ENCODE measurements around the gene KCTD16. TPM values are rescaled to one million over a fixed set of nuclear protein-coding genes. Genes with fewer than 3 reads are reported as not detected.

Gene KCTD16
- total RNA-seq, 2 donors from 2014 or later = 0.29 to 0.44 TPM

- no peak for DNase-seq
- no peak overlapping the region for H3K27ac Mint-ChIP-seq
- Histone ChIP-seq H3K27ac (ENCODE audit: low read depth, low read length) (no peak overlapping the region), H3K36me3 (ENCODE audit: control insufficient read depth, insufficient read depth, low read length) (peaks cover under 1% of the 10 kb centered on the region), H3K4me1 (ENCODE audit: control insufficient read depth, insufficient read depth, low read length) (no peaks in the 10 kb centered on the region), H3K9me3 (ENCODE audit: control insufficient read depth, low read length) (no peaks in the 10 kb centered on the region), H3K27me3 (ENCODE audit: control insufficient read depth, insufficient read depth, low read length, poor library complexity, severe bottlenecking) (no peaks in the 10 kb centered on the region), H3K9ac (ENCODE audit: extremely low read depth, low read length, poor library complexity, severe bottlenecking) (no peak overlapping the region), H3K4me3 (ENCODE audit: low read length) (no peak overlapping the region)
- no peak overlapping the region for H3K4me3 Mint-ChIP-seq
- H3K9me3 Mint-ChIP-seq = no peaks in the 10 kb centered on the region
- peaks cover 8% of the 10 kb centered on the region for H3K27me3 Mint-ChIP-seq (ENCODE audit: insufficient read depth)
- 96% methylated on average over 3 of the region's 3 CpGs; no CpG with 5 or more reads in 1 of the 2 experiments for WGBS, 2 experiments (ENCODE audit: insufficient coverage in 1 of 2, insufficient read length in 1 of 2)
- TF ChIP-seq CTCF (conservative IDR thresholded peaks at IDR 0.05) = no peak
- H3K4me1 Mint-ChIP-seq = peaks cover 17% of the 10 kb centered on the region
- peaks cover 3% of the 10 kb centered on the region for H3K36me3 Mint-ChIP-seq (ENCODE audit: low read depth)
Measured at GRCh38 chr5:144173766-144174165, 3.1 kb downstream of the KCTD16 start.

GRCh38 chr5:144177548-144177947 is 6.9 kb downstream of the KCTD16 start:
- Mint-ChIP-seq H3K4me3 (no peak overlapping the region), H3K36me3 (ENCODE audit: low read depth) (no peaks in the 10 kb centered on the region)
- no peak for DNase-seq

DNA sequence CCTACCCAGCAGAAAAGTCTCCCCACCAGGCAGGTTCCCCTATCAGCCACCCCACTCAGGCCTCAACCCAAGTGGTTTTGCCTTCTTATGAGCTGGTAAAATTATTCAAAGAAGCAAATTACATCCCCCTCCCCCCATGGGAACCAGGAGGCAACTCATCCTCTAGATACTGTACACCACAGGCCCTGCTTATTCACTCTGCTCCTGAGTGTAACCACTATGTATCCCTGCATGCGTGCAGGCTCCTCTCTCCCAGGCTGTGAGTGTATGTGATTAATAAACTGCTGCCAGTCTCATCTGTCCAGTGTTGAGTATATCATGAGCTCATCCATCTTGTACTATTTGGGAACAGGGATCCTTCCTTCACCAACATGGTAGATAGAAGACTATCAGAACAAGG is 8.6 kb downstream of the KCTD16 start:
- no peaks in the 10 kb centered on the region for H3K27me3 ChIP-seq (ENCODE audit: control insufficient read depth, insufficient read depth, low read length, poor library complexity, severe bottlenecking)
- Mint-ChIP-seq H3K4me3 (no peak overlapping the region), H3K27me3 (ENCODE audit: insufficient read depth) (peaks cover 4% of the 10 kb centered on the region), H3K36me3 (ENCODE audit: low read depth) (no peaks in the 10 kb centered on the region), H3K27ac (no peak overlapping the region), H3K4me1 (no peaks in the 10 kb centered on the region), H3K9me3 (peaks cover 6% of the 10 kb centered on the region)
- no peak for TF ChIP-seq CTCF (conservative IDR thresholded peaks at IDR 0.05)
- H3K9ac ChIP-seq (ENCODE audit: extremely low read depth, low read length, poor library complexity, severe bottlenecking) = no peak overlapping the region
- no peak for DNase-seq
- no peaks in the 10 kb centered on the region for H3K36me3 ChIP-seq (ENCODE audit: control insufficient read depth, insufficient read depth, low read length)
- no peak overlapping the region for H3K27ac ChIP-seq (ENCODE audit: low read depth, low read length)
- no peak overlapping the region for H3K4me3 ChIP-seq (ENCODE audit: low read length)
- no peaks in the 10 kb centered on the region for H3K4me1 ChIP-seq (ENCODE audit: control insufficient read depth, insufficient read depth, low read length)
- WGBS, 2 experiments (ENCODE audit: insufficient coverage in 1 of 2, insufficient read length in 1 of 2) = 100% methylated on average over 1 of the region's 1 CpG; no CpG with 5 or more reads in 1 of the 2 experiments
- H3K9me3 ChIP-seq (ENCODE audit: control insufficient read depth, low read length) = peaks cover 4% of the 10 kb centered on the region

More at GRCh38 chr5:144177548-144177947, 6.9 kb downstream of the KCTD16 start:
- no peak for TF ChIP-seq CTCF (conservative IDR thresholded peaks at IDR 0.05)
- no peaks in the 10 kb centered on the region for H3K4me1 ChIP-seq (ENCODE audit: control insufficient read depth, insufficient read depth, low read length)
- peaks cover 6% of the 10 kb centered on the region for H3K9me3 Mint-ChIP-seq
- no peak overlapping the region for H3K27ac ChIP-seq (ENCODE audit: low read depth, low read length)
- no peak overlapping the region for H3K4me3 ChIP-seq (ENCODE audit: low read length)
- no peak overlapping the region for H3K9ac ChIP-seq (ENCODE audit: extremely low read depth, low read length, poor library complexity, severe bottlenecking)
- H3K9me3 ChIP-seq (ENCODE audit: control insufficient read depth, low read length) = peaks cover 4% of the 10 kb centered on the region
- WGBS, 2 experiments (ENCODE audit: insufficient coverage in 1 of 2, insufficient read length in 1 of 2) = 90 to 93% methylated on average over 1 to 3 of the region's 3 CpGs
- no peaks in the 10 kb centered on the region for H3K27me3 ChIP-seq (ENCODE audit: control insufficient read depth, insufficient read depth, low read length, poor library complexity, severe bottlenecking)
- peaks cover 8% of the 10 kb centered on the region for H3K27me3 Mint-ChIP-seq (ENCODE audit: insufficient read depth)
- H3K4me1 Mint-ChIP-seq = no peaks in the 10 kb centered on the region
- no peak overlapping the region for H3K27ac Mint-ChIP-seq
- no peaks in the 10 kb centered on the region for H3K36me3 ChIP-seq (ENCODE audit: control insufficient read depth, insufficient read depth, low read length)

Measured in endodermal cell (in vitro differentiated cells).